ENCODE data around the gene CYSLTR2. TPM values are rescaled to one million over a fixed set of nuclear protein-coding genes. Genes with fewer than 3 reads are reported as not detected.

The CYSLTR2 gene
- total and polyA plus RNA-seq, 2 of the 8 experiments (the other 6 are each of a cell fraction or from before 2014, with no cell fraction given), result not detected

DNA sequence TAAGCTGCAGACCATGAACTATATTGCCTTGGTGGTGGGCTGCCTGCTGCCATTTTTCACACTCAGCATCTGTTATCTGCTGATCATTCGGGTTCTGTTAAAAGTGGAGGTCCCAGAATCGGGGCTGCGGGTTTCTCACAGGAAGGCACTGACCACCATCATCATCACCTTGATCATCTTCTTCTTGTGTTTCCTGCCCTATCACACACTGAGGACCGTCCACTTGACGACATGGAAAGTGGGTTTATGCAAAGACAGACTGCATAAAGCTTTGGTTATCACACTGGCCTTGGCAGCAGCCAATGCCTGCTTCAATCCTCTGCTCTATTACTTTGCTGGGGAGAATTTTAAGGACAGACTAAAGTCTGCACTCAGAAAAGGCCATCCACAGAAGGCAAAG, 53.7 kb downstream of the CYSLTR2 start:
- H2BK5ac ChIP-seq (ENCODE audit: low read depth, low read length), result no peak overlapping the region
- H4K20me1 ChIP-seq (replicated peaks in 1 of 2; ENCODE audit: control insufficient read depth in 1 of 2, insufficient read depth in 2 of 2, low read length in 2 of 2), result no peaks in the 10 kb centered on the region
- FAIRE-seq (no peak), DNase-seq (ENCODE audit: low read depth in 1 of 2, low spot score in 2 of 2) (no peak)
- H3K4ac ChIP-seq (replicated peaks; ENCODE audit: insufficient read length, low read depth, low read length), result no peak overlapping the region
- H2BK15ac ChIP-seq (ENCODE audit: low read length), result no peak overlapping the region
- H3K79me1 ChIP-seq (ENCODE audit: low read depth, low read length), result no peaks in the 10 kb centered on the region
- H3K56ac ChIP-seq (replicated peaks; ENCODE audit: insufficient read length, low read depth, low read length), result no peak overlapping the region
- H3K36me3 ChIP-seq (ENCODE audit: control insufficient read depth in 2 of 4, insufficient read depth in 4 of 4, low read length in 3 of 4), result no peaks in the 10 kb centered on the region
- H3K79me2 ChIP-seq (ENCODE audit: control insufficient read depth in 1 of 2, insufficient read depth in 2 of 2, low read length in 2 of 2), result no peaks in the 10 kb centered on the region
- no peak overlapping the region for H2AFZ ChIP-seq (ENCODE audit: low read length)
- no peaks in the 10 kb centered on the region for H3K27me3 ChIP-seq (replicated peaks in 1 of 4; ENCODE audit: control insufficient read depth in 3 of 4, extremely low read depth in 1 of 4, insufficient read depth in 3 of 4, low read length in 3 of 4)
- no peak overlapping the region for H3K4me2 ChIP-seq (ENCODE audit: insufficient read depth in 1 of 2, low read depth in 2 of 2, low read length in 2 of 2)
- H2AK5ac ChIP-seq (ENCODE audit: low read depth, low read length), result no peak overlapping the region
- no peak overlapping the region for H3K23ac ChIP-seq (ENCODE audit: insufficient read length)
- no peaks in the 10 kb centered on the region for H3K23me2 ChIP-seq (ENCODE audit: low read depth, low read length)
- no peak overlapping the region for H4K91ac ChIP-seq (replicated peaks; ENCODE audit: insufficient read length, low read length)
- POLR2A ChIA-PET (ENCODE audit: partially characterized antibody), result no interaction called here
- H3K4me3 ChIP-seq (ENCODE audit: extremely low read depth in 1 of 4, insufficient read depth in 2 of 4, low read depth in 3 of 4, low read length in 4 of 4), result no peak overlapping the region
- no peak overlapping the region for H2BK120ac ChIP-seq (replicated peaks; ENCODE audit: low read depth, low read length)
- H4K5ac ChIP-seq (ENCODE audit: insufficient read length, low read depth, low read length), result no peak overlapping the region
- no peak overlapping the region for H3K27ac ChIP-seq (ENCODE audit: low read depth, low read length)
- H3K9me3 ChIP-seq (ENCODE audit: insufficient read depth in 2 of 2, low read depth in 1 of 2, low read length in 1 of 2), result peaks cover 9 to 11% of the 10 kb centered on the region in 2 experiments; a peak in 2 of 4 replicates
- no peak overlapping the region; the same call in 1 of the 2 replicates for H3K18ac ChIP-seq (ENCODE audit: extremely low read depth, low read length)
- no peak overlapping the region for H3K14ac ChIP-seq (ENCODE audit: insufficient read length)
- CTCF ChIA-PET (ENCODE audit: partially characterized antibody), result no interaction called here
- H4K8ac ChIP-seq (ENCODE audit: extremely low read depth, insufficient read depth, low read length), result no peak overlapping the region
- H3K4me1 ChIP-seq (replicated peaks in 1 of 4; ENCODE audit: control insufficient read depth in 3 of 4, insufficient read depth in 4 of 4, low read length in 3 of 4), result peaks cover 0 to 4% (median 0%) of the 10 kb centered on the region in 4 experiments; a peak in 1 of 7 replicates
- H2BK20ac ChIP-seq (ENCODE audit: low read length), result no peak overlapping the region
- no peak overlapping the region for H2BK12ac ChIP-seq (ENCODE audit: low read depth, low read length)
- H3K9ac ChIP-seq (replicated peaks in 1 of 4; ENCODE audit: extremely low read depth in 1 of 4, low read depth in 3 of 4, low read length in 3 of 4), result no peak overlapping the region
- 87% methylated on average over 5 of the region's 5 CpGs; no CpG with 5 or more reads in 1 of the 2 experiments for WGBS, 2 experiments (ENCODE audit: extremely low coverage in 1 of 2, insufficient coverage in 1 of 2, insufficient read length in 1 of 2, insufficient replicate concordance in 2 of 2, low coverage in 1 of 2, low lambda C conversion rate in 2 of 2, missing lambda C conversion rate in 1 of 2)
- TF ChIP-seq PHF8 (conservative IDR thresholded peaks at IDR 0.05; ENCODE audit: low read depth, low read length) (no peak), SP2 (IDR thresholded peaks at IDR 0.05; ENCODE audit: low read length) (no peak), SIN3A (conservative IDR thresholded peaks at IDR 0.05 in 1 of 2, IDR thresholded peaks at IDR 0.05 in 1 of 2; ENCODE audit: low read depth in 1 of 2, low read length in 2 of 2) (no peak), POLR2A (IDR thresholded peaks at IDR 0.05; ENCODE audit: control extremely low read depth in 1 of 2, low read depth in 2 of 2, low read length in 2 of 2) (no peak), POU5F1 (IDR thresholded peaks at IDR 0.05; ENCODE audit: low read depth, low read length) (no peak), MAFK (IDR thresholded peaks at IDR 0.05; ENCODE audit: low read depth, low read length) (no peak), KDM5A (IDR thresholded peaks at IDR 0.05; ENCODE audit: low read length) (no peak), SAP30 (IDR thresholded peaks at IDR 0.05; ENCODE audit: insufficient read depth, insufficient replicate concordance, low read length) (no peak), SP4 (IDR thresholded peaks at IDR 0.05; ENCODE audit: low read length) (no peak), SIRT6 (IDR thresholded peaks at IDR 0.05; ENCODE audit: low read length) (no peak), TAF1 (IDR thresholded peaks at IDR 0.05; ENCODE audit: low read depth, low read length) (no peak), CTBP2 (IDR thresholded peaks at IDR 0.05; ENCODE audit: borderline replicate concordance, insufficient read depth, insufficient read length, low read length) (no peak), CBX5 (IDR thresholded peaks at IDR 0.05; ENCODE audit: low read depth, low read length) (no peak)
- TF ChIP-seq, protein P1, sequence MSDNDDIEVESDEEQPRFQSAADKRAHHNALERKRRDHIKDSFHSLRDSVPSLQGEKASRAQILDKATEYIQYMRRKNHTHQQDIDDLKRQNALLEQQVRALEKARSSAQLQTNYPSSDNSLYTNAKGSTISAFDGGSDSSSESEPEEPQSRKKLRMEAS (IDR thresholded peaks at IDR 0.05), result no peak
- TF ChIP-seq, protein P2, sequence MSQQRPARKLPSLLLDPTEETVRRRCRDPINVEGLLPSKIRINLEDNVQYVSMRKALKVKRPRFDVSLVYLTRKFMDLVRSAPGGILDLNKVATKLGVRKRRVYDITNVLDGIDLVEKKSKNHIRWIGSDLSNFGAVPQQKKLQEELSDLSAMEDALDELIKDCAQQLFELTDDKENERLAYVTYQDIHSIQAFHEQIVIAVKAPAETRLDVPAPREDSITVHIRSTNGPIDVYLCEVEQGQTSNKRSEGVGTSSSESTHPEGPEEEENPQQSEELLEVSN (IDR thresholded peaks at IDR 0.05), result no peak
